ENCODE data around the gene ZDHHC9.

The ZDHHC9 gene

GRCh38 chrX:129825746-129826505 is 17.8 kb downstream of the ZDHHC9 start:
- TF ChIP-seq, protein P1, sequence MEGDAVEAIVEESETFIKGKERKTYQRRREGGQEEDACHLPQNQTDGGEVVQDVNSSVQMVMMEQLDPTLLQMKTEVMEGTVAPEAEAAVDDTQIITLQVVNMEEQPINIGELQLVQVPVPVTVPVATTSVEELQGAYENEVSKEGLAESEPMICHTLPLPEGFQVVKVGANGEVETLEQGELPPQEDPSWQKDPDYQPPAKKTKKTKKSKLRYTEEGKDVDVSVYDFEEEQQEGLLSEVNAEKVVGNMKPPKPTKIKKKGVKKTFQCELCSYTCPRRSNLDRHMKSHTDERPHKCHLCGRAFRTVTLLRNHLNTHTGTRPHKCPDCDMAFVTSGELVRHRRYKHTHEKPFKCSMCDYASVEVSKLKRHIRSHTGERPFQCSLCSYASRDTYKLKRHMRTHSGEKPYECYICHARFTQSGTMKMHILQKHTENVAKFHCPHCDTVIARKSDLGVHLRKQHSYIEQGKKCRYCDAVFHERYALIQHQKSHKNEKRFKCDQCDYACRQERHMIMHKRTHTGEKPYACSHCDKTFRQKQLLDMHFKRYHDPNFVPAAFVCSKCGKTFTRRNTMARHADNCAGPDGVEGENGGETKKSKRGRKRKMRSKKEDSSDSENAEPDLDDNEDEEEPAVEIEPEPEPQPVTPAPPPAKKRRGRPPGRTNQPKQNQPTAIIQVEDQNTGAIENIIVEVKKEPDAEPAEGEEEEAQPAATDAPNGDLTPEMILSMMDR (IDR thresholded peaks at IDR 0.05), result no peak

DNA sequence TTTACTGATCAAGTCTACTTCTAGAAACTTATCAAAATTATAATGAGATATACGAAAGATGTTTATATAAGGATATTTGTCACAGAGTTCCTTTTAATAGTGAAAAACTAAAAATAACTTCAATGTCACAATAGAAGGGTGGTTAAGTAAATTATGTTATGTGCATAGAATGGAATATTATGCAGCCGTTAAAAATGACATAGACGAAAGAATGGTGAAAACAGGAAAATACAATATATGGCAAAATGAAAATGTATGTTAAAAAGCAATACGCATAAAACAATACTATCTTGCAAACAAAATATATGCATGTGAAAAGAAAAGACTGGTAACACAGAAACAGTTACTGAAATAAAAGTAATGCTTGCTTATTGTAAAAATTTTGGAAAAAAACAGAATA is 19.1 kb downstream of the ZDHHC9 start:
- TF ChIP-seq, protein P1 (IDR thresholded peaks at IDR 0.05), result no peak

DNA sequence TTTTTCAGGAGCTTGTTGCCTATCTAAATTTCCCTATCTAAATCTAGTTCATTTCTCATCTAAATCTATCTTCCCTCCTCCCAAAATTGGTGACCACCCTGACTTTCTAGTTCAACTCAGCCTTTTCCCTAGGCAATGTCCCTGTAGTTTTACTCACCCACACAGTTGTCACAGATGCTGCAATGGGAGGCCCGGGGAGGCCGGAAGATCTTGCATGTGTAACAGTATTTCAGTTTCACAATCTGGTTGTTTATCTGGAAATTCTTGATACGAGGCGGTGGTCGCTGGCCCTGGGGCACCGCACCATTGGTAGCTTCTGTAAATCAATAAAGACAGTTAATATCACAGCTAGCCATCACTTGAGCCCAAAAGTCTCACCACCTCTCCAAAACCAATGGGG is 20.2 kb downstream of the ZDHHC9 start:
- TF ChIP-seq, protein P1 (IDR thresholded peaks at IDR 0.05), result no peak

DNA sequence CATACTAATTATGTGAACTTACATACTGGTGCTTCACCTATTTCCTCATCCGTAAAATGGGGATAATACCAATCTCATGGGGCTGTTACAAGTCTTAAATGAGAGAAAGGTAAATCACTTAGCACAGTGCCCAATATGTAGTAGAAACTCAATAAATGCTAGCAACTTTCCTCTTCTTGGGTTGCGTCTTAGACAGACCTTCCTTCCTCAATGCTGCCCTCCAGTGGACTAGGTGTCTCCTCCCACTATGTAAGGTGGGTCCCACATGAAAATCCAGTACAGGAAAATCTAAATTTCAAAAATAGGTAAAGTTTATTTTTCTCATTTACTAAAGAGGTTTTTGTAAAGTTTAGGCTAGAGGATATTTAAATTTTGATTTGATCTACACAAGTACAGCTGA is 20.6 kb downstream of the ZDHHC9 start:
- TF ChIP-seq, protein P1 (IDR thresholded peaks at IDR 0.05), result peak; percentile 49

DNA sequence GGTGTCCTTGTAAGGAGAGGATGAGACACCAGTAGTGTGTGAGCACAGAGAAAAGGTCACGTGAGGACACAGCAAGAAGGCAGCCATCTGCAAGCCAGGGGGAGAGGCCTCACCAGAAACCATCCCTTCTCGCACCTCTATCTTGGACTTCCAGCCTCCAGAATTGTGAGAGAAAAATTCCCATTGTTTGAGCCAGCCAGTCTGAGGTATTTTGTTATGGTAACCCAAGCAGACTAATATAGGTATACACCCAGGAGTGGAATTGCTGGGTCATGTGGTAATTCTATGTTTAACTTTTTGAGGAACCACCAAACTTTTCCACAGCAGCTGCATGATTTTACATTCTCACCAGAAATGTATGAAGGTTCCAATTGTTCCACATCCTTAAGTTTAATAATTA is 25.6 kb downstream of the ZDHHC9 start:
- TF ChIP-seq, protein P1 (IDR thresholded peaks at IDR 0.05), result no peak

- TF ChIP-seq, protein P1 (IDR thresholded peaks at IDR 0.05), result no peak
These were observed 29.9 kb downstream of the ZDHHC9 start for GRCh38 chrX:129813662-129814368.

- TF ChIP-seq, protein P1 (IDR thresholded peaks at IDR 0.05), result no peak
These were observed 34.6 kb downstream of the ZDHHC9 start for GRCh38 chrX:129808829-129809796.

Measured in LNCAP (cell line).